Stomach (tissue), 9 donors: ENCODE data around the gene RAC3. TPM values are rescaled to one million over a fixed set of nuclear protein-coding genes. Genes with fewer than 3 reads are reported as not detected.
A peak's percentile ranks its signal among the peaks of the same experiment; 100 is the strongest.

Experiments used
- DNase-seq, 2 donors: peaks; one replicate each; pipeline versions ENCODE4 v3.0.0 to v3.0.0-alpha.2; 2013 to 2019
- H3K27ac ChIP-seq, 5 donors: fragments of 200-600 bp in 4 of 5; sonication (generic) in 4 of 5; one replicate each; pipeline ENCODE4 v1.5.1; 2013 to 2019; ENCODE audit warnings: mild to moderate bottlenecking in 1 of 5, moderate library complexity in 1 of 5
- H3K27me3 ChIP-seq, 3 donors: fragments of 200-600 bp; sonication (generic); one replicate each; pipeline ENCODE4 v1.5.1; 2017 to 2019; ENCODE audit warnings: mixed run types in 1 of 3
- H3K36me3 ChIP-seq, 4 donors: fragments of 200-600 bp; sonication (generic); 1 replicate in 3 of 4; 2 replicates in 1 of 4; pipeline ENCODE4 v1.5.1; 2016 to 2019
- H3K4me1 ChIP-seq, 4 donors: fragments of 200-600 bp; sonication (generic); one replicate each; pipeline ENCODE4 v1.5.1; 2016 to 2019
- H3K4me3 ChIP-seq, 4 donors: fragments of 200-600 bp; sonication (generic) in 3 of 4; one replicate each; pipeline ENCODE4 v1.5.1; 2016 to 2019; ENCODE audit warnings: mild to moderate bottlenecking in 1 of 4
- H3K9me3 ChIP-seq, 4 donors: fragments of 200-600 bp; sonication (generic); one replicate each; pipeline ENCODE4 v1.5.1; 2016 to 2019
- EP300 ChIP-seq: sonication (generic); formaldehyde crosslinking; IDR thresholded peaks from one replicate; pipeline ENCODE4 v1.6.1; 2017; ENCODE audit warnings: antibody characterized with exemption
- POLR2A ChIP-seq, 4 donors: fragments of 450-650 bp; IDR thresholded peaks; one replicate each; pipeline ENCODE4 v1.6.1; 2016; ENCODE audit warnings: antibody characterized with exemption in 4 of 4, control low read depth in 2 of 4, mild to moderate bottlenecking in 1 of 4, moderate library complexity in 1 of 4
- POLR2AphosphoS5 ChIP-seq, 3 donors: sonication (generic); formaldehyde crosslinking; IDR thresholded peaks; one replicate each; pipeline ENCODE4 v1.6.1; 2016; ENCODE audit warnings: antibody characterized with exemption in 3 of 3
- WGBS, 5 donors: extraction: QIAGEN DNeasy Blood & Tissue Kit in 3 of 5; methylation state at CpG; one replicate each; pipeline versions ENCODE4 v1.1.5 to v1.1.7; 2013 to 2018; 5-methylcytosine and 5-hydroxymethylcytosine counted together
- intact Hi-C: fragments of 100-400 bp; cut with DNase I; formaldehyde crosslinking; loops from one replicate; pipeline ENCODE4 v1.15.1; 2023; ENCODE audit warnings: low total_unique reads
- polyA plus RNA-seq, 3 donors: library from polyadenylated mRNA; stranded (reverse); fragments of 200-250 nt; gene quantifications; one replicate each; pipeline ENCODE4 v1.2.3, GENCODE V29; 2013
- total RNA-seq, 5 donors: library from RNA; depleted of rRNA; stranded (reverse); fragments of >200 nt; gene quantifications; one replicate each; pipeline versions ENCODE4 v1.1.0 to v1.2.3, GENCODE V29; 2014 to 2016
- TF ChIP-seq, protein P1 (sequence below), 7 experiments: fragments of 450-650 bp in 4 of 7; fragments of 200-600 bp in 3 of 7; sonication (generic) in 3 of 7; IDR thresholded peaks; one replicate each; pipeline ENCODE4 v1.5.1; 2016 to 2019; ENCODE audit warnings: antibody characterized with exemption in 7 of 7, control low read depth in 2 of 7, mild to moderate bottlenecking in 1 of 7
- donor health status: healthy with polysubstance abuse.
- donor health status: Bipolar disorder and iron deficiency.
- donor health status: healthy.

Gene RAC3
- total and polyA plus RNA-seq, 8 donors = 1.2 to 24.8 (median 11.6) TPM; not detected in 1

- no peak overlapping the region for H3K4me3 ChIP-seq
- intact Hi-C loops = no loop called here
- H3K36me3 ChIP-seq = peaks cover 0 to 9% (median 7%) of the 10 kb centered on the region in 4 donors
- WGBS, 5 donors = 86 to 94% (median 92%) methylated on average over 10 to 41 of the region's 41 CpGs
- DNase-seq = no peak
- TF ChIP-seq POLR2AphosphoS5 (IDR thresholded peaks at IDR 0.05) (no peak), EP300 (no peak), POLR2A (IDR thresholded peaks at IDR 0.05) (no peak)
- TF ChIP-seq, protein P1, sequence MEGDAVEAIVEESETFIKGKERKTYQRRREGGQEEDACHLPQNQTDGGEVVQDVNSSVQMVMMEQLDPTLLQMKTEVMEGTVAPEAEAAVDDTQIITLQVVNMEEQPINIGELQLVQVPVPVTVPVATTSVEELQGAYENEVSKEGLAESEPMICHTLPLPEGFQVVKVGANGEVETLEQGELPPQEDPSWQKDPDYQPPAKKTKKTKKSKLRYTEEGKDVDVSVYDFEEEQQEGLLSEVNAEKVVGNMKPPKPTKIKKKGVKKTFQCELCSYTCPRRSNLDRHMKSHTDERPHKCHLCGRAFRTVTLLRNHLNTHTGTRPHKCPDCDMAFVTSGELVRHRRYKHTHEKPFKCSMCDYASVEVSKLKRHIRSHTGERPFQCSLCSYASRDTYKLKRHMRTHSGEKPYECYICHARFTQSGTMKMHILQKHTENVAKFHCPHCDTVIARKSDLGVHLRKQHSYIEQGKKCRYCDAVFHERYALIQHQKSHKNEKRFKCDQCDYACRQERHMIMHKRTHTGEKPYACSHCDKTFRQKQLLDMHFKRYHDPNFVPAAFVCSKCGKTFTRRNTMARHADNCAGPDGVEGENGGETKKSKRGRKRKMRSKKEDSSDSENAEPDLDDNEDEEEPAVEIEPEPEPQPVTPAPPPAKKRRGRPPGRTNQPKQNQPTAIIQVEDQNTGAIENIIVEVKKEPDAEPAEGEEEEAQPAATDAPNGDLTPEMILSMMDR (IDR thresholded peaks at IDR 0.05) = no peak
- peaks cover 7 to 41% (median 26%) of the 10 kb centered on the region in 4 donors for H3K4me1 ChIP-seq
- no peaks in the 10 kb centered on the region for H3K9me3 ChIP-seq
- no peaks in the 10 kb centered on the region for H3K27me3 ChIP-seq
- H3K27ac ChIP-seq = no peak overlapping the region
Observed at GRCh38 chr17:82004517-82005455, 26.7 kb upstream of the RAC3 start.

DNA sequence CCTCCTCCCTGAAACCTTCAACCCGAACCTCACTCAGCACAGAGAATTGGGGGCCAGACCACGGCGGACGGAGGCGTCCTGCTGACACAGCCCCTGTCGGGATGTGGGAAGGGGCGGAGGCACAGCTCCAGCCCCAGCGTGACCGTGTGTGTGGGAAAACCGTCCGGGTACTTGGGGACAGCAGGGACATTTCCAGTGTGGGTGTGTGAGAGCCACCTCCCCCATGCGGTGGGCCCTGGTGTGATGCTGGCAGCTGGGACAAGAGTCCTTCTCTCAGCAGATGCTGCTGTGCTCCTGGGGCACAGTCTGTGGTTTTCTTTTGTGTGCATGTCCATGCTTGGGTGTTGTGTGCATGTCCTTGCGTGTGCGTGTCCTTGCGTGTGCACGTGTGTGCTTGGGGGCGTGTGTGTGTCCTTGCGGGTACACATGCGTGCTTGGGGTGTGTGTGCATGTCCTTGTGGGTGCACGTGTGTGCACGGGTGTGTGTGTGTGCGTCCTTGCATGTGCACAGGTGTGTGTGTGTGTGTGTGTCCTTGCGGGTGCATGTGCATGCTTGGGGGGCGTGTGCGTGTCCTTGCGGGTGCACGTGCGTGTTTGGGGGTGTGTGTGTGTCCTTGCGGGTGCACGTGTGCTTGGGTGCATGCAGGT lies 25.7 kb upstream of the RAC3 start:
- WGBS, 5 donors = 86 to 94% (median 92%) methylated on average over 25 to 30 of the region's 30 CpGs
- DNase-seq = no peak
- Histone ChIP-seq H3K9me3 (no peaks in the 10 kb centered on the region), H3K27me3 (no peaks in the 10 kb centered on the region), H3K36me3 (peaks cover 0 to 16% (median 11%) of the 10 kb centered on the region in 4 donors), H3K4me1 (peaks cover 7 to 30% (median 18%) of the 10 kb centered on the region in 4 donors), H3K4me3 (no peak overlapping the region), H3K27ac (no peak overlapping the region)
- TF ChIP-seq EP300 = no peak
- TF ChIP-seq POLR2AphosphoS5 (IDR thresholded peaks at IDR 0.05) = no peak
- no peak for TF ChIP-seq POLR2A (IDR thresholded peaks at IDR 0.05)
- TF ChIP-seq, protein P1 (IDR thresholded peaks at IDR 0.05) = no peak
- intact Hi-C loops = no loop called here

- intact Hi-C loops = no loop called here
- Histone ChIP-seq H3K27ac (no peak overlapping the region), H3K36me3 (peaks cover 0 to 24% (median 18%) of the 10 kb centered on the region in 4 donors), H3K9me3 (no peaks in the 10 kb centered on the region), H3K4me1 (peaks cover 6 to 29% (median 17%) of the 10 kb centered on the region in 4 donors), H3K27me3 (no peaks in the 10 kb centered on the region), H3K4me3 (no peak overlapping the region)
- no peak for TF ChIP-seq EP300
- no peak for TF ChIP-seq POLR2A (IDR thresholded peaks at IDR 0.05)
- TF ChIP-seq, protein P1 (IDR thresholded peaks at IDR 0.05) = no peak
- no peak for TF ChIP-seq POLR2AphosphoS5 (IDR thresholded peaks at IDR 0.05)
- peak in 1 of 2 donors; percentile 79 for DNase-seq
- 69 to 87% (median 77%) methylated on average over 22 to 24 of the region's 24 CpGs for WGBS, 5 donors
Observed at GRCh38 chr17:82006468-82007227, 24.8 kb upstream of the RAC3 start.

GRCh38 chr17:82007228-82007494 lies 24.3 kb upstream of the RAC3 start:
- intact Hi-C loops = no loop called here
- H3K27me3 ChIP-seq = no peaks in the 10 kb centered on the region
- H3K27ac ChIP-seq = no peak overlapping the region
- H3K4me3 ChIP-seq = no peak overlapping the region
- H3K4me1 ChIP-seq = peaks cover 6 to 29% (median 17%) of the 10 kb centered on the region in 4 donors
- H3K9me3 ChIP-seq = no peaks in the 10 kb centered on the region
- WGBS, 5 donors = 83 to 95% (median 88%) methylated on average over 6 of the region's 6 CpGs
- H3K36me3 ChIP-seq = peaks cover 0 to 29% (median 23%) of the 10 kb centered on the region in 4 donors
- no peak for DNase-seq
- no peak for TF ChIP-seq POLR2AphosphoS5 (IDR thresholded peaks at IDR 0.05)
- TF ChIP-seq EP300 = no peak
- TF ChIP-seq, protein P1 (IDR thresholded peaks at IDR 0.05) = no peak
- no peak for TF ChIP-seq POLR2A (IDR thresholded peaks at IDR 0.05)
